PC-3 (cell line): ENCODE results near the gene SLC44A1. TPM values are rescaled to one million over a fixed set of nuclear protein-coding genes. Genes with fewer than 3 reads are reported as not detected.

Source experiments
- ATAC-seq: fragments of 200-7000 bp; cut with Tn5 transposase; 2 replicates; pipeline ENCODE4 v1.9.1; 2020; ENCODE audit warnings: mild to moderate bottlenecking, moderate library complexity
- BruUV-seq: library from RNA; stranded (reverse); fragments of 400-500 nt; replicated peaks from 2 replicates; lab custom pipeline; 2021; lab: Mats Ljungman, UMichigan
- CTCF ChIA-PET: fragments of 300-600 bp; sonication (Branson Sonifier 250); formaldehyde crosslinking; loops from one replicate; lab custom pipeline; 2022; ENCODE audit warnings: antibody characterized with exemption; lab: Charles Lee
- POLR2A ChIA-PET: fragments of 300-600 bp; sonication (Branson Sonifier 250); formaldehyde crosslinking; loops from one replicate; lab custom pipeline; 2022; ENCODE audit warnings: antibody characterized with exemption; ENCODE audit not compliant: unreplicated experiment; lab: Charles Lee
- DNase-seq: peaks from one replicate; pipeline ENCODE4 v3.0.0-alpha.2; 2015
- H2AFZ ChIP-seq: fragments of 300-600 bp; sonication (generic); 2 replicates; pipeline ENCODE4 v1.6.0; 2016; ENCODE audit warnings: antibody characterized with exemption, low read length
- H3F3A ChIP-seq: fragments of 300-600 bp; sonication (generic); one replicate; pipeline ENCODE4 v1.6.0; 2017; ENCODE audit warnings: antibody characterized with exemption, low read length, control low read depth, mild to moderate bottlenecking; ENCODE audit not compliant: unreplicated experiment
- H3K27ac ChIP-seq: fragments of 300-600 bp; sonication (generic); 2 replicates; pipeline ENCODE4 v1.5.1; 2016; ENCODE audit warnings: mild to moderate bottlenecking, low read length
- H3K27me3 ChIP-seq: fragments of 300-600 bp; sonication (generic); 2 replicates; pipeline ENCODE4 v1.6.1; 2016; ENCODE audit warnings: low read length, mixed read lengths
- H3K36me3 ChIP-seq: fragments of 300-600 bp; sonication (generic); 2 replicates; pipeline ENCODE4 v1.6.1; 2016; ENCODE audit warnings: low read depth, mixed run types, low read length, mixed read lengths
- H3K4me1 ChIP-seq: fragments of 300-600 bp; sonication (generic); 2 replicates; pipeline ENCODE4 v1.5.1; 2016; ENCODE audit warnings: low read length; ENCODE audit not compliant: insufficient read depth
- H3K4me2 ChIP-seq: fragments of 300-600 bp; sonication (generic); 2 replicates; pipeline ENCODE4 v1.6.0; 2016; ENCODE audit warnings: low read length
- H3K4me3 ChIP-seq: fragments of 300-600 bp; sonication (generic); 2 replicates; pipeline ENCODE4 v1.5.1; 2016; ENCODE audit warnings: mild to moderate bottlenecking, low read length, mixed read lengths
- H3K79me2 ChIP-seq: fragments of 300-600 bp; sonication (generic); 2 replicates; pipeline ENCODE4 v1.6.1; 2017; ENCODE audit warnings: low read length, mixed read lengths
- H3K9ac ChIP-seq: fragments of 300-600 bp; sonication (generic); 2 replicates; pipeline ENCODE4 v1.6.0; 2016; ENCODE audit warnings: mild to moderate bottlenecking, low read length
- H3K9me2 ChIP-seq: fragments of 300-600 bp; sonication (generic); replicated peaks from 2 replicates; pipeline ENCODE4 v1.6.1; 2016; ENCODE audit warnings: mixed run types, low read length, mixed read lengths
- H3K9me3 ChIP-seq: fragments of 300-600 bp; sonication (generic); 2 replicates; pipeline ENCODE4 v1.6.1; 2016; ENCODE audit warnings: low read length, mixed read lengths
- H4K20me1 ChIP-seq: fragments of 300-600 bp; sonication (generic); 2 replicates; pipeline ENCODE4 v1.6.1; 2016; ENCODE audit warnings: low read length, mixed read lengths
- CTCF ChIP-seq: fragments of 300-600 bp; sonication (generic); conservative IDR thresholded peaks from 2 replicates; pipeline ENCODE4 v1.5.1; 2017; ENCODE audit warnings: antibody characterized with exemption, low read depth, mild to moderate bottlenecking, low read length
- EZH2 ChIP-seq: fragments of 300-600 bp; sonication (generic); IDR thresholded peaks from one replicate; pipeline ENCODE4 v1.6.1; 2017; ENCODE audit warnings: antibody characterized with exemption, mild to moderate bottlenecking, low read length; ENCODE audit not compliant: unreplicated experiment
- EZH2phosphoT487 ChIP-seq: fragments of 300-600 bp; sonication (generic); IDR thresholded peaks from 2 replicates; pipeline ENCODE4 v1.6.1; 2018; ENCODE audit warnings: mild to moderate bottlenecking, antibody characterized with exemption, low read length, borderline replicate concordance
- intact Hi-C: fragments of 100-400 bp; cut with micrococcal nuclease; formaldehyde crosslinking; loops from 2 replicates; pipeline ENCODE4 v1.9.0; 2023
- total RNA-seq: library from RNA; depleted of rRNA; stranded (reverse); fragments of >200 nt; gene quantifications from 2 replicates; pipeline ENCODE4 v1.2.3, GENCODE V29; 2014

SLC44A1 gene
- total RNA-seq, 1 experiment from 2014 or later = 16.1 TPM

DNA sequence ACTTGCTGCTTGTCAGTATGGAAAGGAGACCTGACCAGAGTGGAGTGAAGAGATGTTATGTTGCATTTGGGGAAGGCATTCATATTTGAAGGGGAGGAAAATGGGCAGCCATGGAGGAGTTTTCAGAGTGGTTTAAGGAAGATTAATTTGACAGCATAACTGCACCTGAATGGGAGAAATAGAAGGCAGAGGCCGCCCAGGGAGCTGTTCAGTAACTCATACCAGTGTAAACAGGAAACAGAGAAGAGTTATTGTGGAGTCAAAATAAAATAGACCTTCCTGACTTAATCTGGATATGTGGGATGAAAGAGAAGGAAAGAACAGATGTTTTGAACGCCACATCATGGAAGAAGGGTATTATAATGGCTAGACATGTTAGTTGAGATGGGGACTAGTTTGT is 13.4 kb downstream of the SLC44A1 start:
- CTCF ChIA-PET = no interaction called here
- H3K27ac ChIP-seq = no peak overlapping the region
- H3K36me3 ChIP-seq = no peaks in the 10 kb centered on the region
- no peak overlapping the region for H3K9ac ChIP-seq
- H3K27me3 ChIP-seq = no peaks in the 10 kb centered on the region
- TF ChIP-seq CTCF (no peak), EZH2 (no peak), EZH2phosphoT487 (no peak)
- DNase-seq (no peak), ATAC-seq (no peak)
- intact Hi-C loops = no loop called here
- no peak overlapping the region for H3K4me2 ChIP-seq
- H3F3A ChIP-seq = no peaks in the 10 kb centered on the region
- 0 out of 2 replicates have a peak, but pooled peaks cover 6% of the 10 kb centered on the region for H3K4me1 ChIP-seq
- BruUV-seq = no TSS peak
- H3K9me3 ChIP-seq = no peaks in the 10 kb centered on the region
- H3K79me2 ChIP-seq = peaks cover 16% of the 10 kb centered on the region; the same call in 1 of the 2 replicates
- H3K4me3 ChIP-seq = no peak overlapping the region
- no peaks in the 10 kb centered on the region for H4K20me1 ChIP-seq
- H2AFZ ChIP-seq = no peak overlapping the region
- POLR2A ChIA-PET = no interaction called here
- no peaks in the 10 kb centered on the region for H3K9me2 ChIP-seq

DNA sequence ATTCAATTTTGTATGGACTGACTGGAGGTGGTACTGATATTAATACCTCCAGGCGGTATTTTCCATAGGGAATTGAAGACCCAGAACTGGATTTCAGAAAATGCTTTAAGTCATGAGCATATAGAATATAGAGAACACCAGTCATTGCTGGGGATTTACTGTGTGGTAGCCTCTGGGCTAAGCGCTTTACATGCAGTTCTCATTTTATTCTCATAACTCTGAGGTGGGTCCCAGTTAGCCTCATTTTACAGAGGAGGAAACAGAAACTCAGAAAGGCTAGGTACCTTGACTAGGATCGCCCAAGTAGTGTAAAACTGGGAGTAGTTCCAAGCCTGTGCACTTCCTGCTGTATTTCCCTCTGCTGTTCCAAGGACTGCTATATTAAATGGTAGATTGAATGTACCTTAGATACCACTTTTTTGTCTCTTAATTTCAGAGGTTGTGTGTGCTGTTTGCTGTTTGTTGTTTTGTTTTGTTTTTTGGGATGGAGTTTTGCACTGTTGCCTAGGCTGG is 13.8 kb downstream of the SLC44A1 start:
- no peaks in the 10 kb centered on the region for H3K9me2 ChIP-seq
- BruUV-seq = no TSS peak
- DNase-seq (no peak), ATAC-seq (no peak)
- no peaks in the 10 kb centered on the region for H3K9me3 ChIP-seq
- H4K20me1 ChIP-seq = no peaks in the 10 kb centered on the region
- no peaks in the 10 kb centered on the region for H3K27me3 ChIP-seq
- H3K79me2 ChIP-seq = peaks cover 11% of the 10 kb centered on the region; the same call in 1 of the 2 replicates
- H3F3A ChIP-seq = no peaks in the 10 kb centered on the region
- H3K36me3 ChIP-seq = no peaks in the 10 kb centered on the region
- CTCF ChIA-PET = no interaction called here
- no peak overlapping the region for H2AFZ ChIP-seq
- POLR2A ChIA-PET = no interaction called here
- no peak overlapping the region for H3K27ac ChIP-seq
- intact Hi-C loops = no loop called here
- H3K9ac ChIP-seq = no peak overlapping the region
- 0 out of 2 replicates have a peak, but pooled peaks cover 6% of the 10 kb centered on the region for H3K4me1 ChIP-seq
- TF ChIP-seq EZH2 = no peak
- no peak overlapping the region for H3K4me2 ChIP-seq
- no peak overlapping the region for H3K4me3 ChIP-seq

DNA sequence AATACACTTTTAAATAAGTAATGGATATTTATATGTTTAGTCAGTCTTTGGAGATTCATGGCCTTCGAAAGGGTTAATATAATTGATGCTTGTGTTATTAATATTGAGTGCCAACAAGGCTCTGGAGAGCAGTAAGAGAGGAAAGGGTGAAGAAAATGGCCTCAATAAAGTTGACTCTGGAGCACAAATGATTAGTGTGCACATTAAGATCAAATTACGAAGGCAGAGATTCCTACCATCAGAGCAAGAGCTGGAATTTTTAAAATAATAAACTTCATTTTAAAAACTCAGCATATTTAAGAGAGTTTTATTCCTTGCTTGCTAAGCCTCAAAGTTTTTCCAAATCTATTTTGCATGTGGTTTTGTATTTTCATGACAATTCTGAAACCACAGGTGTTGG is 14.8 kb downstream of the SLC44A1 start:
- no peaks in the 10 kb centered on the region for H3K36me3 ChIP-seq
- no peaks in the 10 kb centered on the region for H3K9me3 ChIP-seq
- no TSS peak for BruUV-seq
- H4K20me1 ChIP-seq = no peaks in the 10 kb centered on the region
- no peak overlapping the region for H3K27ac ChIP-seq
- no peak overlapping the region for H3K9ac ChIP-seq
- TF ChIP-seq EZH2 (no peak), EZH2phosphoT487 (no peak), CTCF (no peak)
- peaks cover 8% of the 10 kb centered on the region; the same call in 1 of the 2 replicates for H3K79me2 ChIP-seq
- H3K4me2 ChIP-seq = no peak overlapping the region
- no peaks in the 10 kb centered on the region for H3F3A ChIP-seq
- no peak overlapping the region for H2AFZ ChIP-seq
- H3K27me3 ChIP-seq = no peaks in the 10 kb centered on the region
- ATAC-seq = no peak
- POLR2A ChIA-PET = no interaction called here
- DNase-seq = no peak
- no peak overlapping the region for H3K4me3 ChIP-seq
- intact Hi-C loops = no loop called here
- peaks cover 4% of the 10 kb centered on the region for H3K4me1 ChIP-seq
- no peaks in the 10 kb centered on the region for H3K9me2 ChIP-seq
- CTCF ChIA-PET = no interaction called here
